ENCODE results near the gene SNX24. TPM values are rescaled to one million over a fixed set of nuclear protein-coding genes. Genes with fewer than 3 reads are reported as not detected.

The SNX24 gene
- total RNA-seq, 1 donor from 2014 or later, result 20.4 TPM

DNA sequence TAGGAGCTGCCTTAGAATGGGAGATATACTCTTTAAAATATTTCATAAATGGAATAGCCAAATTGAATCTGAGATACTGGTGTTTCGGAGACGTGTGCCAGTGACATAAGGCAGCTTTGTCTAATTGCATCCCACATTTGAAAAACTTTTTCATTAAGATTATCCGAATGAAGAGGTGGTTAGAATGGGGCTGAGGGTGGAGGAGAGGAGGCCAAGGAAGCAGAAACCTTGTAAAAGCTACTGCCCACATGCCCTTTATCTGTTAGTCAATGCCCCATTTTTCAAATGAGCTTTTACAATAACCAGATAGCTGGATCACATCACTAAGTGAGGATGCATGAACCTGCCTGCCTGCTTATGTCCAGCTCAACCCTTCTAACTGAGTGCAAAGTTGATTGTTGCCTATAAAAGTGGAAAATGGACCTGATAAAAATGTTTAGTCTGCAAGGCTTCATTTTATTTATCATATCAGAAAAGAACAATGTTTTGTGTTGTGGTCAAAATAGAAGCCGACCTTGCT, 34.8 kb downstream of the SNX24 start:
- Mint-ChIP-seq H3K36me3 (ENCODE audit: insufficient read depth) (no peaks in the 10 kb centered on the region), H3K27ac (no peak overlapping the region)

GRCh38 chr5:122880749-122881148, 35.3 kb downstream of the SNX24 start:
- no peak for DNase-seq (ENCODE audit: low spot score, unreplicated experiment)
- no peak overlapping the region for H3K4me3 Mint-ChIP-seq (ENCODE audit: low read depth)
- no peaks in the 10 kb centered on the region for H3K9me3 Mint-ChIP-seq (ENCODE audit: low read depth)
- no peaks in the 10 kb centered on the region for H3K27me3 Mint-ChIP-seq
- H3K36me3 Mint-ChIP-seq (ENCODE audit: insufficient read depth), result no peaks in the 10 kb centered on the region
- peak overlapping the region; percentile 7 for H3K27ac Mint-ChIP-seq
- H3K4me1 Mint-ChIP-seq (ENCODE audit: low read depth), result peaks cover 4% of the 10 kb centered on the region
- no peak for TF ChIP-seq CTCF (IDR thresholded peaks at IDR 0.05; ENCODE audit: unreplicated experiment)

More for the DNA sequence above, 34.8 kb downstream of the SNX24 start:
- no peaks in the 10 kb centered on the region for H3K9me3 Mint-ChIP-seq (ENCODE audit: low read depth)
- peaks cover 4% of the 10 kb centered on the region for H3K4me1 Mint-ChIP-seq (ENCODE audit: low read depth)
- DNase-seq (ENCODE audit: low spot score, unreplicated experiment), result no peak
- no peak overlapping the region for H3K4me3 Mint-ChIP-seq (ENCODE audit: low read depth)
- TF ChIP-seq CTCF (IDR thresholded peaks at IDR 0.05; ENCODE audit: unreplicated experiment), result no peak
- no peaks in the 10 kb centered on the region for H3K27me3 Mint-ChIP-seq

DNA sequence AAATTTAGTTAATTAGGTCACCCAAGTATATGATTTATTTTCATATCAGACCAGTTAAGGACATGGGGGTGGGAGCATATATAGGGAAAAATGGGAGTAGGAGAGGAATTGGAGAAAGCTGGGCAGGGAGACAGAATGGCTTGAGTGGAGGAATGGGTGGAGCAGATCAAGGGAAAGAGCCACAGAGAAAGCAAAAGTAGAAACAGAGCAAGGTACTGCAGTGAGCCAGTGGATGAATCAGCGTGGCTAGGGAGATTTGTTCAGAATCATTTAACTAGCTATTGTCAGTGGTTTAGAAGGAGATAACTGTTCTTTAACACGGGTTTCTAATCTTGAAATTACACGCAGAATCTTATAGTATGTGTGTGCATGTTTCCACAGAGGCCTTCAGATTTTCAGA, 37.4 kb downstream of the SNX24 start:
- no peaks in the 10 kb centered on the region for H3K27me3 Mint-ChIP-seq
- no peak overlapping the region for H3K4me3 Mint-ChIP-seq (ENCODE audit: low read depth)
- H3K27ac Mint-ChIP-seq, result peak overlapping the region; percentile 70
- H3K4me1 Mint-ChIP-seq (ENCODE audit: low read depth), result peaks cover 4% of the 10 kb centered on the region
- H3K9me3 Mint-ChIP-seq (ENCODE audit: low read depth), result peaks cover 5% of the 10 kb centered on the region
- peaks cover 6% of the 10 kb centered on the region for H3K36me3 Mint-ChIP-seq (ENCODE audit: insufficient read depth)
- no peak for TF ChIP-seq CTCF (IDR thresholded peaks at IDR 0.05; ENCODE audit: unreplicated experiment)
- no peak for DNase-seq (ENCODE audit: low spot score, unreplicated experiment)

DNA sequence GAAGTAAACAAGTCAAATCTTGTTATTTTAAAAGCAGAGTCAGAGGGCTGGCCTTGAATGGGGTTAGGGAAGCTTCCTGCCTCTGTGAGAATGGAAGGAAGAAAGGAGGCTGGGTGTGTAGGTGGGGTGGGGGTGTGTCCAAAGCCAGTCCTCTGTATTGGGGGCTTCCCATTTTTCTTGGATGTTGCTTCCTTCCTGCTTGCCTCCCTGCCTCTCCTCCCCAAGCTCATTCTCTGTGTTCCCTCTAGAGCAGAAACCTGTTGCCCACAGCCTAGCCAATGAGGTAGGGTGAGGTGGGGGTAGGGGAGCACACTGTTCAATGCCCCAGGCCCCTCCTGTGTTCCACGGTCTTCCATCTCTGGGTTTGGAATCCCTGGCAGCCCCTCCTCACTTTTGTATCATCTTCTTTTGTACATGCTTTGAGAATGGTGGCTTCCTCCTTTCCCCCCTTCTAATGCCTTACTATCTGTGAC, 39.7 kb downstream of the SNX24 start:
- Mint-ChIP-seq H3K4me3 (ENCODE audit: low read depth) (no peak overlapping the region), H3K27me3 (no peaks in the 10 kb centered on the region), H3K9me3 (ENCODE audit: low read depth) (peaks cover 8% of the 10 kb centered on the region), H3K27ac (peak overlapping the region; percentile 23), H3K4me1 (ENCODE audit: low read depth) (peaks cover 4% of the 10 kb centered on the region), H3K36me3 (ENCODE audit: insufficient read depth) (peaks cover 10% of the 10 kb centered on the region)
- TF ChIP-seq CTCF (IDR thresholded peaks at IDR 0.05; ENCODE audit: unreplicated experiment), result no peak
- DNase-seq (ENCODE audit: low spot score, unreplicated experiment), result no peak

- Mint-ChIP-seq H3K4me3 (ENCODE audit: low read depth) (no peak overlapping the region), H3K9me3 (ENCODE audit: low read depth) (peaks cover 8% of the 10 kb centered on the region), H3K4me1 (ENCODE audit: low read depth) (no peaks in the 10 kb centered on the region), H3K27me3 (no peaks in the 10 kb centered on the region), H3K36me3 (ENCODE audit: insufficient read depth) (peaks cover 10% of the 10 kb centered on the region), H3K27ac (peak overlapping the region; percentile 11)
- TF ChIP-seq CTCF (IDR thresholded peaks at IDR 0.05; ENCODE audit: unreplicated experiment), result no peak
- DNase-seq (ENCODE audit: low spot score, unreplicated experiment), result no peak
Observed at GRCh38 chr5:122885891-122886290, 40.5 kb downstream of the SNX24 start.
